ENCODE measurements around the gene SRM.
"Not testable (repeated sequence)": the region's sequence is repeated elsewhere in the genome, so short reads cannot be mapped to it uniquely, and the experiment has no call there.

SRM gene

GRCh38 chr1:11065796-11066195 is 6.0 kb upstream of the SRM start:
- in situ Hi-C loops (cut with MboI; ENCODE audit: low sequenced_read_pairs): no loop called here

- in situ Hi-C loops (cut with MboI; ENCODE audit: low sequenced_read_pairs): no loop called here
Observed at GRCh38 chr1:11064942-11065341, 5.1 kb upstream of the SRM start.

DNA sequence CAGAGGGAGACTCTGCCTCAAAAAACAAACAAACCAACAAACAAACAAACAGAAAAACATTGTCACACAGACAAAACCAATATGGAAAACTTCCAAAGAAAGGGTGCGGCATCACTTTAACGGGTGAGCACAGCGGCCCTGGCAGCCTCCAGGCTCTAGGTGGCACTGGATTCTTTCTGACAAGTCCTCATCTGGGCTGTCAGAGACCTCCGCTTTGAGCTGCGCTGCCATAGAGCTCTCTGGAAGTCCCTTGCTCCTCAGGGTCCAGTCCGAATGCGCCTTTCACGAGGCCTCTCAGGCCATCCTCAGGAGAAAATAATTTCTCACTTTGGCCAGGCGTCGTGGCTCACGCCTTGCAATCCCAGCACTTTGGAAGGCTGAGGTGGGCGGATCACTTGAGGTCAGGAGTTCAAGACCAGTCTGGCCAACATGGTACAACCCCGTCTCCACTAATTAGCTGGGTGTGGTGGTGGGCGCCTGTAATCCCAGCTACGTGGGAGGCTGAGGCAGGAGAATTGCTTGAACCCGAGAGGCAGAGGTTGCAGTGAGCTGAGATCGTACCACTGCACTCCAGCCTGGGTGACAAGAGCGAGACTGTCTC is 4.2 kb upstream of the SRM start:
- in situ Hi-C loops (cut with MboI; ENCODE audit: low sequenced_read_pairs): not testable (repeated sequence)

DNA sequence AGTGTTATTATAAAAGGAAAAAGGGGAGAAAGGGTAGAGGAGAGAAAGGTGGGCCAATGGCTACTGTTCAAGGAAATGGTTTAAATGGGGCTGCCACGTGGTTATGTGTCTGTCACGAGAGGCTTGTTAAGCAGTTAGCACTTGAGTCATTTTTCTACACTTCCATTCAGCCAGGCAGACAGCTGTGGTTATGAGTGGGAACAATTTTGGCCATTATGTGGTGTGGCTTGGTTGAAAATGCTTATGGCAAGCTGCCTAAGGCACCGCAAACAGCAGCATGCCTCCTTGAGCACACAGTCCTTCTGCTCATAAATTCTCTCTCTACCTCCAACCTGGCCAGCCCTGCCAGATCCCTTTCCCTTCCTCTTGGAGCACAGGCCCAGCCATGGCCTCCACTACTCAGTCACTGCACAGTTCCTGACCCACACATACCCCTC is 3.2 kb upstream of the SRM start:
- in situ Hi-C loops (cut with MboI; ENCODE audit: low sequenced_read_pairs): no loop called here

- in situ Hi-C loops (cut with MboI; ENCODE audit: low sequenced_read_pairs): no loop called here
Observed at GRCh38 chr1:11061652-11062365, 2.0 kb upstream of the SRM start.

- in situ Hi-C loops (cut with MboI; ENCODE audit: low sequenced_read_pairs): no loop called here
Observed at GRCh38 chr1:11059155-11059967, 457 bp downstream of the SRM start.

- in situ Hi-C loops (cut with MboI; ENCODE audit: low sequenced_read_pairs): no loop called here
Observed at GRCh38 chr1:11058595-11059154, 1.1 kb downstream of the SRM start.

DNA sequence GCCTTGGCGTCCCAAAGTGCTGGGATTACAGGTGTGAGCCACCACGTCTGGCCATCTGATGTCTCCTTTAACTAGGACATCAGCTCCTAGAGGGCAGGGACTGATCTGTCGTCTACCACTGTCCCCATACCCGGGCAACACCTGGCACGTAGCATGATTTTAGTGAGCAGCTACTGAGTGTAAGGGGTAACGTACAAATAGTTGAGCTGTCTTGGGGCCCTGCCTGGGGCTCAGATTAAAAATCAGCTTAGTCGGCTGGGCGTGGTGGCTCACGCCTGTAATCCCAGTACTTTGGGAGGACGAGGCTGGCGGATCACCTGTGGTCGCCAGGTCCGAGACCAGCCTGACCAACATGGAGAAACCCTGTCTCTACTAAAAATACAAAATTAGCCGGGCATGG is 1.8 kb downstream of the SRM start:
- in situ Hi-C loops (cut with MboI; ENCODE audit: low sequenced_read_pairs): no loop called here

DNA sequence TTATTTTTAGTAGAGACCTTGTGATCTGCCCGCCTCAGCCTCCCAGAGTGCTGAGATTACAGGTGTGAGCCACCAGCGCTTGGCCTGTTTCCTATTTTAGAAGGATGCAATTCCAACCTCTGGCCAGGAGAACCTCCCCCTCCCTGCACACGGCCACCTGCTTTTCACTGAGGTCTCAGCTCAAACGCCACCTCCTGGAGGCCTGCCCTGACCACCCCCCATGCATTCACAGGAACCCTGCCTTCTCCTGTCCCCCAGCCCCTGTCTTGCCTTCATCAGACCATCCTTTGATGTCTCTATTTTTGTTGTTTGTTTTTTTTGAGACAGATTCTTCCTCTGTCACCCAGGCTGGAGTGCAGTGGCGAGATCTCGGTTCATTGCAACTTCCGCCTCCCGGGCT is 2.3 kb downstream of the SRM start:
- in situ Hi-C loops (cut with MboI; ENCODE audit: low sequenced_read_pairs): no loop called here

DNA sequence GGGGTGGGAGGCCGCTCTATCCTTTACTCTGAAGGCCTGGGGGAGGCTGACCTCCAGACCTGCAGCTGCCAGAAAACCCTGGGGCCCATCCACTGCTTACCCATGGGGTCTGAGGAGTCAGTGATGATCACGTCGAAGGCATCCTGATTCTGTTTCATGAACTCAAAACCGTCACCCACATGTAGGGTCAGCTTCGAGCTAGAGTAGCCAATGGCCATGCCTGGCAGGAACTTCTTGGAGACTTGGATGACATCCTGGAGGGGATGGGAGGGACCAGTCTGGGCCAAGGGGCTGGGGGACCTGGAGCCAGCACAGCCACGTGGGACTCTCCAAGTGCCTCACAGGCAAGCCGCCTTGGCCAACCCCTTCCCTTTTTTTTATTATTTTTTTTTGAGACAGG is 3.3 kb downstream of the SRM start:
- in situ Hi-C loops (cut with MboI; ENCODE audit: low sequenced_read_pairs): no loop called here

DNA sequence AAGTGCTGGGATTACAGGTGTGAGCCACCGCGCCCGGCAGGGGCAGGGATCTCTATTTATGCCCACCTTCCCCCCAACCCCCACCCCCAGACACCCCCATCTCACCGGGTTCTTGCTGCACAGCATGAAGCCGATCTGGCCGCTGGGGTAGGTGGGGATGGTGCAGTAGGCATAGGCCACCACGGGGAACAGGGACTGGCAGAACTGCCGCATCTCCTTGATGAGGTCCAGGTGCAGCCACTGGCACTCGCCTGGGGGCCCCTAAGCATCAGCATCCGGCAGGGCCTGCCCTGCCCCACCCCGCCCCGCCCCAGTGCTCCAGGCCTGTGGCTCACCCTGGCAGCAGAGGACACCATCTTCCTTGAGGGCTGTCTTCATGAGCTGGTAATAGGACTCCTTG is 4.1 kb downstream of the SRM start:
- in situ Hi-C loops (cut with MboI; ENCODE audit: low sequenced_read_pairs): no loop called here

DNA sequence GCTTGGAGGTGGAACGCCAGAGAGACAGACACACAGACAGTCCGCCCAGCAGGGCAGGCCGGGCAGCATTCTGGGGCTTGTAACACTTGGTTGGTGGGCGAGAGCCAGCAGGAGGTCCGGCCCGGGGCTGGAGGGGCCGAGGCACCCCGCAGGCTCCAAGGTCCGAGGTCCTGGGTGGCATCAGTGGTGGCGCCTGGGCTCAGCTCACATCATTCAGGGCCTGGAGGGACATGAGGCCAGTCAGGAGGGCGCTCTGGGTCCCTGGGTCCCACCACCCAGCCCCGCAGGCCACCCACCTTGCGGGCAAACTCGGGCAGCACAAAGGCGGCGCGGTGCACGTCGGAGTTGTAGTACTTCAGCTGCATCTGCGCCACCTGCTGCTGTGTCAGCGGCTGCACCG is 5.2 kb downstream of the SRM start:
- in situ Hi-C loops (cut with MboI; ENCODE audit: low sequenced_read_pairs): no loop called here

DNA sequence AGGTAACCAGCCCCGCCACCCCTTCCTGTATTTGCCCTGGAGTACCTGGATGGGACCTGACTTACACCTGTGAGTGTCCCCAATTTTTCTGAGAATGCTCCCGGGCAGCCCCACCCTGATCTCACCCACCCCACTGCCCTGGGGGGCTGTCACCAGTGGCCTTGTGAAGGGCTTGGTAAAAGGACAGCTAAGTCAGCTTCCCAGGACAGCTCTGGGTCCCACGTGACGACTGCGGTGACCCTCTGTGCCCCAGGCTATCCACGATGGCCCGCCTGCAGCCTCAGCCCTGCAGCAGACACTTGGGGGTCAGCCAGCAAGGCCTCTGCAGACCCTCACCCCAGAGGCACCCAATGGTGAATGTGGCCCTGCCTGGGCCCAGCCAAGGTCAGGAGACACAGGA is 5.6 kb downstream of the SRM start:
- in situ Hi-C loops (cut with MboI; ENCODE audit: low sequenced_read_pairs): no loop called here

- in situ Hi-C loops (cut with MboI; ENCODE audit: low sequenced_read_pairs): no loop called here
Observed at GRCh38 chr1:11053758-11054137, 6.1 kb downstream of the SRM start.

- in situ Hi-C loops (cut with MboI; ENCODE audit: low sequenced_read_pairs): no loop called here
Observed at GRCh38 chr1:11052839-11053757, 6.7 kb downstream of the SRM start.

DNA sequence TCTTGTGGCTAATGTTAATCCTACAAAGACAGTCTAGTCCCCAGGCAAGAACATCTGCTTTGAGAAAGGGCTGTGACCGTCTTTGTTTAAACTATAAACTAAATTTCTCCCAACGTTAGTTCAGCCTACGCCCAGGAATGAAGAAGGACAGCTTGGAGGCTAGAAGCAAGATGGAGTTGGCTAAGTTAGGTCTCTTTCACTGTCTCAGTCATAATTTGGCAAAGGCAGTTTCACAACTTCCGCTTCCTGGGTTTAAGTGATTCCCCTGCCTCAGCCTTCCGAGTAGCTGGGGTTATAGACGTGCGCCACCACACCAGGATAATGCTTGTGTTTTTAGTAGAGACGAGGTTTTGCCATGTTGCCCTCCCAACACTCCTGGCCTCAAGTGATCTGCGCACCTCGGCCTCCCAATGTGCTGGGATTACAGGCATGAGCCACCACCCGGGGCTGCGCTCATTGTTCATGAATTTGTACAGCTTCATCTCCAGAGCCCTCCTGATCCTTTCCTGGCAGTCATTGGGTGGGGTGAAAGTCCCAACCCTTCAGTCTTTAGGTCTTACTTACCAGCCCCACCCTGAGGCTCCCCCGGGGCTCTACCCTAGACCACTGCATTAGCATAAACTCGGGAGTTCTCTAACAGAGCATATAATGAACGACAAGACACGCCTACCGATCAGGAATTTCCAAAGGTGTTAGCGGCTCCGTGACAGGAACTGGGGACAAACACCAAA is 7.9 kb downstream of the SRM start:
- in situ Hi-C loops (cut with MboI; ENCODE audit: low sequenced_read_pairs): no loop called here

DNA sequence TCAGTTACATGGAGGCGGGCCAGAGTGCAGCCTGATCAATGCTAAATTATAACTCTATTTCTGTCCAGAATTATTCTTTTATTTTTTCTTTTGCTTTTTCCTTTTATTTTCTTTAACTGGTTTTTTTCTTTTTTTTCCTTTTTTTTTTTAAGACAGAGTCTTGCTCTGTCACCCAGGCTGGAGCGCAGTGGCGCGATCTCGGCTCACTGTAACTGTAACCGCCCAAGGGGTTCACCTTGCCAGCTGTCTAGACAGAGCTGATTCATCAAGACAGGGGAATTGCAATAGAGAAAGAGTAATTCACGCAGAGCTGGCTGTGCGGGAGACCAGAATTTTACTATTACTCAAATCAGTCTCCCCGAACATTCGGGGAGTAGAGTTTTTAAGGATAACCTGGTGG is 8.7 kb downstream of the SRM start:
- in situ Hi-C loops (cut with MboI; ENCODE audit: low sequenced_read_pairs): not testable (repeated sequence)

GRCh38 chr1:11046625-11047365 is 13.0 kb downstream of the SRM start, which contains the start of gene MASP2:
Gene MASP2, minus strand, starts transcription at chr1:11047239. Its CDS starts 32 bp downstream, at chr1:11047207.
- in situ Hi-C loops (cut with MboI; ENCODE audit: low sequenced_read_pairs): no loop called here

DNA sequence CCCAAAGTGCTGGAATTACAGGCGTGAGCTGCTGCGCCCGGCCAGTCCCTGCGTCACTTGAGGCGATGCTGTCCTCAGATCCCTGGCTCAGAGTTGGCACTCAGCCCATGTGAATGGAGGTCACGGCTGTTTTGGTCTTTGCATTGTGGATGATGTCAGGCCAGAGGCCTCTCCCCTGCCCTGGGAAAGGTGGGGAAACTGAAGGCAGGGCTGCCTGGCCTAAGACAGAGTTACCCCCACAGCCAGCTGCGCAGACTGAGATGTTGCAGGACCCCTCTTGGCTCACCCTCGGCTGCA is 13.6 kb downstream of the SRM start:
- in situ Hi-C loops (cut with MboI; ENCODE audit: low sequenced_read_pairs): no loop called here

Measured in HL-60/S4 treated with retinoic acid at 250 ng/mL for 4 days and 3 days (cell line).